Fibroblast of peridontal ligament (primary cell): ENCODE results near the gene NDUFAF8.

ENCODE experiments used
- DNase-seq: peaks from one replicate; pipeline ENCODE4 v3.0.0-alpha.2; 2010; ENCODE audit errors: extremely low read depth

NDUFAF8 gene

GRCh38 chr17:81200695-81201580 lies 38.2 kb upstream of the NDUFAF8 start:
- peak; percentile 82 for DNase-seq

GRCh38 chr17:81202318-81202717 lies 36.8 kb upstream of the NDUFAF8 start:
- no peak for DNase-seq

- DNase-seq, result no peak
Measured at GRCh38 chr17:81203136-81203535, 36.0 kb upstream of the NDUFAF8 start.

GRCh38 chr17:81204578-81204977 lies 34.5 kb upstream of the NDUFAF8 start:
- no peak for DNase-seq

GRCh38 chr17:81206166-81206565 lies 33.0 kb upstream of the NDUFAF8 start:
- DNase-seq, result no peak

GRCh38 chr17:81206657-81207056 lies 32.5 kb upstream of the NDUFAF8 start:
- DNase-seq, result no peak

- DNase-seq, result no peak
Measured at GRCh38 chr17:81207610-81208581, 31.2 kb upstream of the NDUFAF8 start.

- DNase-seq, result no peak
Measured at GRCh38 chr17:81208651-81209050, 30.5 kb upstream of the NDUFAF8 start.

GRCh38 chr17:81209141-81209540 lies 30.0 kb upstream of the NDUFAF8 start:
- no peak for DNase-seq

GRCh38 chr17:81210466-81210865 lies 28.7 kb upstream of the NDUFAF8 start:
- DNase-seq, result no peak

GRCh38 chr17:81210868-81211267 lies 28.2 kb upstream of the NDUFAF8 start:
- DNase-seq, result no peak

- no peak for DNase-seq
Measured at GRCh38 chr17:81212365-81212764, 26.8 kb upstream of the NDUFAF8 start.

GRCh38 chr17:81213978-81214377 lies 25.1 kb upstream of the NDUFAF8 start:
- no peak for DNase-seq

- no peak for DNase-seq
Measured at GRCh38 chr17:81217491-81217890, 21.6 kb upstream of the NDUFAF8 start.

- DNase-seq, result no peak
Measured at GRCh38 chr17:81218459-81218858, 20.7 kb upstream of the NDUFAF8 start.

- no peak for DNase-seq
Measured at GRCh38 chr17:81218991-81219390, 20.1 kb upstream of the NDUFAF8 start.

- no peak for DNase-seq
Measured at GRCh38 chr17:81219476-81220180, 19.5 kb upstream of the NDUFAF8 start.

- no peak for DNase-seq
Measured at GRCh38 chr17:81221371-81221841, 17.7 kb upstream of the NDUFAF8 start.

- no peak for DNase-seq
Measured at GRCh38 chr17:81221842-81222619, 17.1 kb upstream of the NDUFAF8 start.

GRCh38 chr17:81222620-81222905 lies 16.6 kb upstream of the NDUFAF8 start:
- no peak for DNase-seq
